NCI-H82 treated with DMSO at 0.1 percent for 48 hours (cell line): ENCODE data around the gene GID8.

Source experiments
- DNase-seq: peaks from one replicate; lab custom pipeline; 2025; ENCODE audit not compliant: unreplicated experiment; lab: John Stamatoyannopoulos, UW

The GID8 gene

GRCh38 chr20:62969179-62969760 is 31.3 kb downstream of the GID8 start:
- no peak for DNase-seq

GRCh38 chr20:62969939-62970306 is 32.0 kb downstream of the GID8 start:
- DNase-seq: no peak

GRCh38 chr20:62970307-62971210 is 32.6 kb downstream of the GID8 start:
- DNase-seq: no peak

- DNase-seq: no peak
Measured at GRCh38 chr20:62971211-62971949, 33.4 kb downstream of the GID8 start.

- peak; percentile 6 for DNase-seq
Measured at GRCh38 chr20:62971950-62972844, 34.2 kb downstream of the GID8 start.

- DNase-seq: no peak
Measured at GRCh38 chr20:62972845-62973745, 35.1 kb downstream of the GID8 start.

- DNase-seq: no peak
Measured at GRCh38 chr20:62975251-62975760, 37.4 kb downstream of the GID8 start.

- no peak for DNase-seq
Measured at GRCh38 chr20:62975812-62976508, 38.0 kb downstream of the GID8 start.

GRCh38 chr20:62976886-62977285 is 38.9 kb downstream of the GID8 start:
- DNase-seq: no peak

GRCh38 chr20:62977613-62978560 is 39.9 kb downstream of the GID8 start:
- DNase-seq: no peak

- no peak for DNase-seq
Measured at GRCh38 chr20:62978561-62978943, 40.6 kb downstream of the GID8 start.

GRCh38 chr20:62979310-62979709 is 41.4 kb downstream of the GID8 start:
- no peak for DNase-seq

GRCh38 chr20:62979876-62980373 is 42.0 kb downstream of the GID8 start:
- no peak for DNase-seq

- DNase-seq: no peak
Measured at GRCh38 chr20:62980380-62980960, 42.5 kb downstream of the GID8 start.

- DNase-seq: no peak
Measured at GRCh38 chr20:62980970-62981369, 43.0 kb downstream of the GID8 start.

- no peak for DNase-seq
Measured at GRCh38 chr20:62982124-62983075, 44.5 kb downstream of the GID8 start.
